A549 (cell line): ENCODE results near the gene DNMT3B. TPM values are rescaled to one million over a fixed set of nuclear protein-coding genes. Genes with fewer than 3 reads are reported as not detected.

ENCODE experiments used
- ATAC-seq, 2 experiments: fragments of 200-7000 bp in 1 of 2; fragments of >200 bp in 1 of 2; cut with Nextera tagmentation in 1 of 2; cut with Tn5 transposase in 1 of 2; 3 replicates each; pipeline versions ENCODE4 v1.8.0 to v1.9.1; 2018 to 2020; ENCODE audit warnings: mild to moderate bottlenecking in 1 of 2, moderate library complexity in 1 of 2
- CTCF ChIA-PET: fragments of 300-600 bp; sonication (Branson Sonifier 250); formaldehyde crosslinking; extraction: SDS; loops from one replicate; lab custom pipeline; 2021; ENCODE audit warnings: antibody characterized with exemption, inconsistent platforms; lab: Yijun Ruan, JAX
- POLR2A ChIA-PET: fragments of 350-600 bp; formaldehyde crosslinking; extraction: SDS; loops from one replicate; lab custom pipeline; 2021; ENCODE audit warnings: antibody characterized with exemption, inconsistent platforms; lab: Yijun Ruan, JAX
- DNase-seq, 2 experiments: peaks; one replicate each; pipeline versions ENCODE4 v3.0.0 to v3.0.0-alpha.2; 2011 to 2016; ENCODE audit warnings: low read depth in 1 of 2, low spot score in 1 of 2
- FAIRE-seq: peaks from 2 replicates; lab custom pipeline; 2011; peaks lifted over from hg19 to GRCh38; lab: Jason Lieb, UNC
- H3K27ac ChIP-seq, 2 experiments: fragments of >200 bp; sonication (Bioruptor Twin); formaldehyde crosslinking; 3 replicates each; pipeline ENCODE4 v1.5.1; 2016 to 2017
- H3K4me1 ChIP-seq: fragments of >200 bp; sonication (Bioruptor Twin); formaldehyde crosslinking; 3 replicates; pipeline ENCODE4 v1.6.1; 2016
- H3K4me2 ChIP-seq: fragments of >200 bp; sonication (Bioruptor Twin); formaldehyde crosslinking; 3 replicates; pipeline ENCODE4 v1.6.1; 2016
- H3K4me3 ChIP-seq: fragments of >200 bp; sonication (Bioruptor Twin); formaldehyde crosslinking; 3 replicates; pipeline ENCODE4 v1.5.1; 2016
- H3K9me3 ChIP-seq: fragments of >200 bp; sonication (Bioruptor Twin); formaldehyde crosslinking; 3 replicates; pipeline ENCODE4 v1.6.1; 2016
- CEBPB ChIP-seq, 2 experiments: fragments of >200 bp in 1 of 2; sonication (Bioruptor Twin) in 1 of 2; formaldehyde crosslinking in 1 of 2; IDR thresholded peaks; 2 replicates each; pipeline ENCODE4 v1.6.1; 2012 to 2016
- EHMT2 ChIP-seq: fragments of 200-600 bp; sonication (generic); IDR thresholded peaks from 2 replicates; pipeline ENCODE4 v1.6.1; 2016; ENCODE audit warnings: antibody characterized with exemption, low read depth, mild to moderate bottlenecking, moderate library complexity
- EP300 ChIP-seq, 2 experiments: fragments of >200 bp; sonication (Bioruptor Twin); formaldehyde crosslinking; IDR thresholded peaks; 2 replicates in 1 of 2; 3 replicates in 1 of 2; pipeline ENCODE4 v1.6.1; 2016 to 2017
- ESRRA ChIP-seq: fragments of 150-350 bp; IDR thresholded peaks from 2 replicates; pipeline ENCODE4 v1.6.1; 2014; ENCODE audit warnings: mild to moderate bottlenecking, low read length, borderline replicate concordance
- FOSL2 ChIP-seq, 2 experiments: fragments of 450-650 bp in 1 of 2; fragments of >200 bp in 1 of 2; sonication (Bioruptor Twin) in 1 of 2; formaldehyde crosslinking; IDR thresholded peaks; 2 replicates each; pipeline versions ENCODE4 v1.5.0 to v1.6.1; 2016 to 2020; ENCODE audit warnings: mild to moderate bottlenecking in 1 of 2, moderate library complexity in 1 of 2
- GATA3 ChIP-seq: IDR thresholded peaks from 2 replicates; pipeline ENCODE4 v1.6.1; 2012; ENCODE audit warnings: borderline replicate concordance
- HOXB5 ChIP-seq: fragments of 250-450 bp; sonication (Bioruptor Pico); IDR thresholded peaks from 2 replicates; pipeline ENCODE4 v1.5.0; 2020; ENCODE audit warnings: mild to moderate bottlenecking, moderate library complexity
- JUN ChIP-seq, 2 experiments: fragments of >200 bp; sonication (Bioruptor Twin); formaldehyde crosslinking; IDR thresholded peaks; 2 replicates in 1 of 2; 3 replicates in 1 of 2; pipeline ENCODE4 v1.6.1; 2016 to 2017
- KDM5A ChIP-seq: fragments of 200-600 bp; sonication (generic); IDR thresholded peaks from 2 replicates; pipeline ENCODE4 v1.6.1; 2016; ENCODE audit warnings: antibody characterized with exemption, mild to moderate bottlenecking
- MAZ ChIP-seq: fragments of 150-350 bp; IDR thresholded peaks from 2 replicates; pipeline ENCODE4 v1.6.1; 2014; ENCODE audit warnings: antibody characterized with exemption, low read depth, low read length, borderline replicate concordance
- NFE2L2 ChIP-seq: fragments of 150-350 bp; conservative IDR thresholded peaks from 2 replicates; pipeline ENCODE4 v1.6.1; 2014; ENCODE audit warnings: low read length
- NR3C1 ChIP-seq: fragments of >200 bp; sonication (Bioruptor Twin); formaldehyde crosslinking; IDR thresholded peaks from 3 replicates; pipeline ENCODE4 v1.6.1; 2017
- PHF8 ChIP-seq: fragments of 200-600 bp; sonication (generic); IDR thresholded peaks from 2 replicates; pipeline ENCODE4 v1.6.1; 2016; ENCODE audit warnings: low read depth, mild to moderate bottlenecking, antibody characterized with exemption, moderate library complexity, borderline replicate concordance
- SMC3 ChIP-seq: fragments of >200 bp; sonication (Bioruptor Twin); formaldehyde crosslinking; IDR thresholded peaks from 3 replicates; pipeline ENCODE4 v1.6.1; 2018; ENCODE audit warnings: inconsistent platforms
- ZNF302 ChIP-seq: fragments of 250-450 bp; sonication (Bioruptor Pico); IDR thresholded peaks from 2 replicates; pipeline ENCODE4 v1.9.0; 2021; ENCODE audit warnings: inconsistent platforms, mild to moderate bottlenecking, moderate library complexity
- WGBS: methylation state at CpG from one replicate; pipeline ENCODE4 v1.1.6; 2017; ENCODE audit errors: missing lambda C conversion rate; 5-methylcytosine and 5-hydroxymethylcytosine counted together
- polyA plus RNA-seq, 4 experiments: library from polyadenylated mRNA; depleted of rRNA in 3 of 4; stranded (reverse); fragments of >200 nt; fragmentation: RNase III in 1 of 4; extraction: RNeasy Plus Mini Kit Qiagen cat#74134 plus additional on column Dnase treatment in 1 of 4; gene quantifications; 2 replicates in 3 of 4; 3 replicates in 1 of 4; pipeline ENCODE4 v1.2.3, GENCODE V29; 2011 to 2017
- TF ChIP-seq, protein P1 (sequence below): fragments of 200-600 bp; sonication (generic); IDR thresholded peaks from 2 replicates; pipeline ENCODE4 v1.6.1; 2016; ENCODE audit warnings: antibody characterized with exemption, mild to moderate bottlenecking, moderate library complexity
- TF ChIP-seq, protein P2 (sequence below): fragments of >200 bp; sonication (Bioruptor Twin); formaldehyde crosslinking; IDR thresholded peaks from 2 replicates; pipeline ENCODE4 v1.6.1; 2016
- TF ChIP-seq, protein P3 (sequence below): IDR thresholded peaks from 2 replicates; pipeline ENCODE4 v1.6.1; 2012; ENCODE audit warnings: low read depth, borderline replicate concordance
- TF ChIP-seq, protein P4 (sequence below): IDR thresholded peaks from 2 replicates; pipeline ENCODE4 v1.6.1; 2012

Gene DNMT3B
- polyA plus RNA-seq, 2 of the 4 experiments (the other 2 are of a cell fraction) = 5.2 to 11.3 TPM

DNA sequence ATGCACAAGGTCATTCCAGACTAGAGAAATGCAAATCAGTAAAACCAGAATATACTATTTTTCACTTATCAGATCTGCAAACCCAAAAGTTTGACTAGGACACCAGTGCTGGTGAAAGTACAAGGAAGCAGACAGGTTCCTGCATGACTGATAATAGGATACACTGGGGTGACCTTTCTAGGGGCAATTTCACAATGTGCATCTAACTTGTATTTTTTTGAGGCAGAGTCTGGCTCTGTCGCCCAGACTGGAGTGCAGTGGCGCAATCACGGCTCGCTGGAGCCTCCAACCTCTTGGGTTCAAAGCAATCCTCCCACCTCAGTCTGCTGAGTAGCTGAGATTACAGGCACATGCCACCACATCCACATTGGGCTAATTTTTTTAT is 30.3 kb upstream of the DNMT3B start:
- FAIRE-seq = no peak
- Histone ChIP-seq H3K4me1 (peaks cover 69% of the 10 kb centered on the region), H3K4me2 (peak overlapping the region; percentile 73), H3K9me3 (no peaks in the 10 kb centered on the region), H3K27ac (peak overlapping the region; percentile 84 to 88), H3K4me3 (no peak overlapping the region)
- peak in 1 of 2 experiments; percentile 85 for DNase-seq
- TF ChIP-seq, protein P1, sequence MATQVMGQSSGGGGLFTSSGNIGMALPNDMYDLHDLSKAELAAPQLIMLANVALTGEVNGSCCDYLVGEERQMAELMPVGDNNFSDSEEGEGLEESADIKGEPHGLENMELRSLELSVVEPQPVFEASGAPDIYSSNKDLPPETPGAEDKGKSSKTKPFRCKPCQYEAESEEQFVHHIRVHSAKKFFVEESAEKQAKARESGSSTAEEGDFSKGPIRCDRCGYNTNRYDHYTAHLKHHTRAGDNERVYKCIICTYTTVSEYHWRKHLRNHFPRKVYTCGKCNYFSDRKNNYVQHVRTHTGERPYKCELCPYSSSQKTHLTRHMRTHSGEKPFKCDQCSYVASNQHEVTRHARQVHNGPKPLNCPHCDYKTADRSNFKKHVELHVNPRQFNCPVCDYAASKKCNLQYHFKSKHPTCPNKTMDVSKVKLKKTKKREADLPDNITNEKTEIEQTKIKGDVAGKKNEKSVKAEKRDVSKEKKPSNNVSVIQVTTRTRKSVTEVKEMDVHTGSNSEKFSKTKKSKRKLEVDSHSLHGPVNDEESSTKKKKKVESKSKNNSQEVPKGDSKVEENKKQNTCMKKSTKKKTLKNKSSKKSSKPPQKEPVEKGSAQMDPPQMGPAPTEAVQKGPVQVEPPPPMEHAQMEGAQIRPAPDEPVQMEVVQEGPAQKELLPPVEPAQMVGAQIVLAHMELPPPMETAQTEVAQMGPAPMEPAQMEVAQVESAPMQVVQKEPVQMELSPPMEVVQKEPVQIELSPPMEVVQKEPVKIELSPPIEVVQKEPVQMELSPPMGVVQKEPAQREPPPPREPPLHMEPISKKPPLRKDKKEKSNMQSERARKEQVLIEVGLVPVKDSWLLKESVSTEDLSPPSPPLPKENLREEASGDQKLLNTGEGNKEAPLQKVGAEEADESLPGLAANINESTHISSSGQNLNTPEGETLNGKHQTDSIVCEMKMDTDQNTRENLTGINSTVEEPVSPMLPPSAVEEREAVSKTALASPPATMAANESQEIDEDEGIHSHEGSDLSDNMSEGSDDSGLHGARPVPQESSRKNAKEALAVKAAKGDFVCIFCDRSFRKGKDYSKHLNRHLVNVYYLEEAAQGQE = no peak
- TF ChIP-seq KDM5A (no peak), GATA3 (no peak), ZNF302 (CRISPR knock-in tag) (no peak), EHMT2 (no peak), CEBPB (IDR thresholded peaks at IDR 0.05) (peak; percentile 90 to 91), JUN (IDR thresholded peaks at IDR 0.05) (peak; percentile 25 to 41; a peak in 1 of 5 replicates), EP300 (IDR thresholded peaks at IDR 0.05) (peak; percentile 40 to 53; a peak in 2 of 5 replicates), FOSL2 (IDR thresholded peaks at IDR 0.05) (no peak), FOSL2 (CRISPR knock-in tag; IDR thresholded peaks at IDR 0.05) (no peak), HOXB5 (CRISPR knock-in tag) (0 out of 2 replicates have a peak, but pooled peaks have one; percentile 59), NR3C1 (no peak), NFE2L2 (no peak), ESRRA (no peak)
- TF ChIP-seq, protein P2, sequence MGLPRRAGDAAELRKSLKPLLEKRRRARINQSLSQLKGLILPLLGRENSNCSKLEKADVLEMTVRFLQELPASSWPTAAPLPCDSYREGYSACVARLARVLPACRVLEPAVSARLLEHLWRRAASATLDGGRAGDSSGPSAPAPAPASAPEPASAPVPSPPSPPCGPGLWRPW = peak; percentile 30; the same call in 1 of the 2 replicates
- ATAC-seq = peak; percentile 74 to 77
- CTCF ChIA-PET = interaction anchor here (0.6 to 2.4 kb wide), 3 partner anchors 11 to 347 kb away, joined by 3 to 8 read pairs (median 5); no protein-coding TSS in a partner anchor
- POLR2A ChIA-PET = interaction anchor here (1.1 kb wide), 1 partner anchor 10 kb away, joined by 3 read pairs; no protein-coding TSS in a partner anchor
- WGBS = 11% methylated on average over 4 of the region's 4 CpGs

DNA sequence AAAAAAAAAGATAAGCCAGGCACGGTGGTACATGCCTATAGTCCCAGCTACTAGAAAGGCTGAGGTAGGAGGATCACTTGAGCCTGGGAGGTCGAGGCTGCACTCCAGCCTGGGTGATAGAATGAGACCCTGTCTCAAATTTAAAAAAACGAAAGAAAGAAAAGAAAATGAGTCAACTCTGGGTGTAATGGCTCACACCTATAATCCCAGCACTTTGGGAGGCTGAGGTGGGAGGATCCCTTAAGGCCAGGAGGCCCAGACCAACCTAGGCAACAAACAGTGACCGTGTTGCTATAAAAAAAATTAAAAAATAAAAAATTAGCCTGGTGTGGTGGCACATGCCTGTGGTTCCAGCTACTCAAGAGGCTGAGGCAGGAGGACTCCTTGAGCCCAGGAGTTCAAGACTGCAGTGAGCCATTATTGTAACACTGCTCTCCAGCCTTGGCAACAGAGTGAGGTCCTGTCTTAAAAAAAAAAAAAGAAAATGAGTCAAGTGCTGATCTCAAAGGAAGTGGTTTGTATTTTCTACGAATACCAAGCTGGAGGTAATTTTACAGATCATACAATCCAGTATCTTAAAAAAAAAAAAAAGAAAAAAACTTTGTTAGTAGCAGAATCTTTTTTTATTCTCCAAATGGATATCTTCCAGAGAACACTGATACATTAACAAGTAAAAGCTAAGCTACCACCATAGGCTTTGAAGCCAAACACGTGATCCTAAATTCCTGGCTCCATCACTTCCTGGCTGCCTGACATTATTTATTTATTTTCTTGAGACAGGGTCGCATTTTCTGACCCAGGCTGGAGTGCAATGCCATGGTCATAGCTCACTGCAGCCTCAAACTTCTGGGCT is 24.6 kb upstream of the DNMT3B start:
- no peak for FAIRE-seq
- no peak for DNase-seq
- 61% methylated on average over 7 of the region's 7 CpGs for whole genome bisulfite sequencing

More for the DNA sequence above, 24.6 kb upstream of the DNMT3B start:
- H3K9me3 ChIP-seq = no peaks in the 10 kb centered on the region
- TF ChIP-seq, protein P3, sequence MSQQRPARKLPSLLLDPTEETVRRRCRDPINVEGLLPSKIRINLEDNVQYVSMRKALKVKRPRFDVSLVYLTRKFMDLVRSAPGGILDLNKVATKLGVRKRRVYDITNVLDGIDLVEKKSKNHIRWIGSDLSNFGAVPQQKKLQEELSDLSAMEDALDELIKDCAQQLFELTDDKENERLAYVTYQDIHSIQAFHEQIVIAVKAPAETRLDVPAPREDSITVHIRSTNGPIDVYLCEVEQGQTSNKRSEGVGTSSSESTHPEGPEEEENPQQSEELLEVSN = no peak
- TF ChIP-seq ZNF302 (CRISPR knock-in tag) (no peak), NFE2L2 (no peak), SMC3 (no peak), MAZ (no peak), CEBPB (IDR thresholded peaks at IDR 0.05) (no peak), PHF8 (no peak)
- TF ChIP-seq, protein P4, sequence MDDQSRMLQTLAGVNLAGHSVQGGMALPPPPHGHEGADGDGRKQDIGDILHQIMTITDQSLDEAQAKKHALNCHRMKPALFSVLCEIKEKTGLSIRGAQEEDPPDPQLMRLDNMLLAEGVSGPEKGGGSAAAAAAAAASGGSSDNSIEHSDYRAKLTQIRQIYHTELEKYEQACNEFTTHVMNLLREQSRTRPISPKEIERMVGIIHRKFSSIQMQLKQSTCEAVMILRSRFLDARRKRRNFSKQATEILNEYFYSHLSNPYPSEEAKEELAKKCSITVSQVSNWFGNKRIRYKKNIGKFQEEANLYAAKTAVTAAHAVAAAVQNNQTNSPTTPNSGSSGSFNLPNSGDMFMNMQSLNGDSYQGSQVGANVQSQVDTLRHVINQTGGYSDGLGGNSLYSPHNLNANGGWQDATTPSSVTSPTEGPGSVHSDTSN = no peak
- peaks cover 37% of the 10 kb centered on the region for H3K4me1 ChIP-seq
- peak overlapping the region; percentile 49 to 51 for H3K27ac ChIP-seq
- POLR2A ChIA-PET = interaction anchor here (0.6 kb wide), 1 partner anchor 21 kb away, joined by 4 read pairs; no protein-coding TSS in a partner anchor
- peak overlapping the region; percentile 25 for H3K4me2 ChIP-seq
- no peak overlapping the region for H3K4me3 ChIP-seq
- CTCF ChIA-PET = interaction anchor here (0.5 to 3.6 kb wide), 7 partner anchors 9 to 64 kb away, joined by 3 to 21 read pairs (median 3); partner anchors contain the start of gene C20orf203
- no peak for ATAC-seq
